ENCODE measurements around the gene RAC3. TPM values are rescaled to one million over a fixed set of nuclear protein-coding genes. Genes with fewer than 3 reads are reported as not detected.

Gene RAC3
- total and polyA plus RNA-seq, 2 donors, result 4.7 to 6.9 TPM

DNA sequence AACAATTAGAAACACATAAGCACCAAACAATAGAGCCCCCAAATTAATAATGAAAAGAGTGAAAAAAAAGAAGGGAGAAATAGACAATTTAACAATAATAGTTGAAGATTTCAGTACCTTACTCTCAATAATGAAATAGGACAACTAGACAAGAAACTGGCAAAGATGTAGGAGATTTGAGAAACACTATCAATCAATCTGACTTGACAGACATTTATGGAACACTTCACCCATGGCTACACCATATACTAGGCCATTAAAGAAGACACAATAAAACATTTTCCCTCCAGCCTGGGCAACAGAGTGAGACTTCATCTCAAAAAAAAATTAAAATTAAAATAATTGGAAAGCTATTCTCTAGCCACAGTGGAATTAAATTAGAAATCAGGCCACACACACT is 39.1 kb downstream of the RAC3 start:
- Histone ChIP-seq H3K27ac (ENCODE audit: low read depth in 1 of 2, low read length in 1 of 2) (no peak overlapping the region), H3K4me3 (ENCODE audit: low read length in 2 of 2) (no peak overlapping the region), H3K27me3 (ENCODE audit: control insufficient read depth in 2 of 2, insufficient read depth in 1 of 2, low read length in 1 of 2) (peaks cover 0 to 4% of the 10 kb centered on the region in 2 donors), H3K36me3 (ENCODE audit: control insufficient read depth in 2 of 2, insufficient read depth in 2 of 2, low read length in 1 of 2) (no peaks in the 10 kb centered on the region), H3K4me1 (ENCODE audit: control insufficient read depth in 2 of 2, insufficient read depth in 2 of 2, low read length in 2 of 2) (peaks cover 8% of the 10 kb centered on the region in 2 donors), H3K9me3 (ENCODE audit: control insufficient read depth in 2 of 2, insufficient read depth in 1 of 2, low read length in 1 of 2) (peaks cover 0 to 4% of the 10 kb centered on the region in 2 donors)
- DNase-seq (ENCODE audit: low read depth in 6 of 9, low spot score in 9 of 9), result no peak

DNA sequence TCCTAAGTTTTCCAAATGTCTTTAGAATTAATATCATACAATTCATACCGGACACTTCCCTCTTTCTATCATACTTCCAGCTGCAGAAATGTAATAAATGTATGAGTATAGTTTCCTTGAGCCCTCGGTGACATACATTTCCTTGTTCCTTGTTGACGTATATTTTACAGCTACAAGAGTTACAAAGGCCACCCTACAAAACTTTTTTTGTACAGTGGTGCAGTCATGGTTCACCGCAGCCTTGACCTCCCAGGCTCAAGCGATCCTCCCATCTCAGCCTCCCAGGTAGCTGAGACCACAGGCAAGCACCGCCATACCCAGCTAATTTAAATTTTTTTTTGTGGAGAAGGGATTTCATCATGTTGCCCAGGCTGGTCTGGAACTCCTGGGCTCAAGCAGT is 41.3 kb downstream of the RAC3 start:
- Histone ChIP-seq H3K27me3 (ENCODE audit: control insufficient read depth in 2 of 2, insufficient read depth in 1 of 2, low read length in 1 of 2) (peaks cover 0 to 4% of the 10 kb centered on the region in 2 donors), H3K36me3 (ENCODE audit: control insufficient read depth in 2 of 2, insufficient read depth in 2 of 2, low read length in 1 of 2) (peaks cover 0 to 3% of the 10 kb centered on the region in 2 donors), H3K9me3 (ENCODE audit: control insufficient read depth in 2 of 2, insufficient read depth in 1 of 2, low read length in 1 of 2) (no peaks in the 10 kb centered on the region), H3K4me3 (ENCODE audit: low read length in 2 of 2) (no peak overlapping the region), H3K27ac (ENCODE audit: low read depth in 1 of 2, low read length in 1 of 2) (no peak overlapping the region), H3K4me1 (ENCODE audit: control insufficient read depth in 2 of 2, insufficient read depth in 2 of 2, low read length in 2 of 2) (no peaks in the 10 kb centered on the region)
- DNase-seq (ENCODE audit: low read depth in 6 of 9, low spot score in 9 of 9), result no peak
- 93% methylated on average over 6 of the region's 6 CpGs for WGBS

DNA sequence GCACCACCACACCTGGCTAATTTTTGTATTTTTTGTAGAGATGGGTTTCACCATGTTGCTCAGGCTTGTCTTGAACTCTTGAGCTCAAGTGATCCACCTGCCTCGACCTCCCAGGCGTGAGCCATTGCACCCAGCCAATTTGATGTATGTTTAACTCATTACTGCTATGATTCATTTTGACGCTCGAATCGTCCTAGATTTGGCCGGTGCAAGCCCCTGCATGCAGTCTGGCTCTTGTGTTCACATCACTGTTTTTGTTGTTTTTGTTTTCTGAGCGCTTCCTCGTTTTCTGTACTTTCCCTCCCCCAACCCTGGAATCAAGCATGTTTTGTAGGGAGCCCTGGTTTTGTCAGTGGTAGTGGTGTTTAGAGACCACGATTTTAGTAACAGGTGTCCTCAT is 42.0 kb downstream of the RAC3 start:
- no peak overlapping the region for H3K4me3 ChIP-seq (ENCODE audit: low read length in 2 of 2)
- H3K27me3 ChIP-seq (ENCODE audit: control insufficient read depth in 2 of 2, insufficient read depth in 1 of 2, low read length in 1 of 2), result peaks cover 0 to 4% of the 10 kb centered on the region in 2 donors
- peaks cover 3 to 8% of the 10 kb centered on the region in 2 donors for H3K36me3 ChIP-seq (ENCODE audit: control insufficient read depth in 2 of 2, insufficient read depth in 2 of 2, low read length in 1 of 2)
- H3K27ac ChIP-seq (ENCODE audit: low read depth in 1 of 2, low read length in 1 of 2), result no peak overlapping the region
- WGBS, result 94% methylated on average over 9 of the region's 9 CpGs
- H3K9me3 ChIP-seq (ENCODE audit: control insufficient read depth in 2 of 2, insufficient read depth in 1 of 2, low read length in 1 of 2), result no peaks in the 10 kb centered on the region
- H3K4me1 ChIP-seq (ENCODE audit: control insufficient read depth in 2 of 2, insufficient read depth in 2 of 2, low read length in 2 of 2), result no peaks in the 10 kb centered on the region
- no peak for DNase-seq (ENCODE audit: low read depth in 6 of 9, low spot score in 9 of 9)

GRCh38 chr17:82076018-82076784 is 44.7 kb downstream of the RAC3 start:
- peaks cover 29 to 34% of the 10 kb centered on the region in 2 donors for H3K36me3 ChIP-seq (ENCODE audit: control insufficient read depth in 2 of 2, insufficient read depth in 2 of 2, low read length in 1 of 2)
- H3K4me3 ChIP-seq (ENCODE audit: low read length in 2 of 2), result no peak overlapping the region
- H3K9me3 ChIP-seq (ENCODE audit: control insufficient read depth in 2 of 2, insufficient read depth in 1 of 2, low read length in 1 of 2), result no peaks in the 10 kb centered on the region
- no peak for DNase-seq (ENCODE audit: low read depth in 6 of 9, low spot score in 9 of 9)
- H3K27ac ChIP-seq (ENCODE audit: low read depth in 1 of 2, low read length in 1 of 2), result no peak overlapping the region
- no peaks in the 10 kb centered on the region for H3K4me1 ChIP-seq (ENCODE audit: control insufficient read depth in 2 of 2, insufficient read depth in 2 of 2, low read length in 2 of 2)
- 90% methylated on average over 25 of the region's 25 CpGs for WGBS
- H3K27me3 ChIP-seq (ENCODE audit: control insufficient read depth in 2 of 2, insufficient read depth in 1 of 2, low read length in 1 of 2), result peaks cover 0 to 4% of the 10 kb centered on the region in 2 donors

DNA sequence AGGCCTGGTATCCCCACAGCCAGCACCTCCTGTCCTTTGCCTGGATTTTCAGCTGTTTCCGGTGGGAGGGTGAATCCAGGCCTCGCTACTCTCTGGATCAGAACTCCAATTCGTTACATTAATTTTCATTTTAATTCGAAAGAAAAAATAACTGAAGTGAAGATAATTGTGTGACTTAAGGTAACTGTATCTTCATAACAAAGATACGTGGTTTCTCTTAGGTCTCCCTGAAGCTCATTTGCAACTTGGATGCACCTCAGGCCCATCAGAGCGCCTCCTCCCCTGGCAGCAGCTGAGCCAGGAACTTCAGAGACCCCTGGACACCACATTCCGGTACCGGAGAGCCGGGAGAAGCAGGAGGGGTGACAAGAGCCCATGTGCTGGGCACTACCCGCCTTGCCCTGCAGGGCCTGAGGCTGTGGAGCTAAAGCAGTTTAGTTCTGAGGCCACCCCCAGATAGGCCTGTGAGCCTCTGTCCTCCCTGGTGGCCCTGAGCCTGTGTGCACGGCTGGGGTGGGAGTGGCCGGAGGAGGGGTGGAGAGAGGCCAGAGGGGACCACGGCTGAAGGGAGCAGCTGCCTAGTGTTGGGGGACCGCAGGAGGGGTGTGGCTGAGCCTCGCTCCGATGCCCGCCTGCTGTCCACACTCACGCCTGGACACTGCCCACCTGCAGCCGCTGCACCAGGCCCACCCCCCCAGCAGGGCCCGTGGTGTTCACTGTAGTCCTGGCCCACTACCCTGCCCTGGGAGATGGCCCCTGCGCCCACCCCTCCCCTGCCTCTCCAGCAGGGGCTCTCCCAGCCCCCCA is 45.5 kb downstream of the RAC3 start:
- Histone ChIP-seq H3K4me3 (ENCODE audit: low read length in 2 of 2) (no peak overlapping the region), H3K4me1 (ENCODE audit: control insufficient read depth in 2 of 2, insufficient read depth in 2 of 2, low read length in 2 of 2) (no peaks in the 10 kb centered on the region), H3K36me3 (ENCODE audit: control insufficient read depth in 2 of 2, insufficient read depth in 2 of 2, low read length in 1 of 2) (peaks cover 36 to 42% of the 10 kb centered on the region in 2 donors), H3K27me3 (ENCODE audit: control insufficient read depth in 2 of 2, insufficient read depth in 1 of 2, low read length in 1 of 2) (peaks cover 0 to 4% of the 10 kb centered on the region in 2 donors), H3K27ac (ENCODE audit: low read depth in 1 of 2, low read length in 1 of 2) (no peak overlapping the region), H3K9me3 (ENCODE audit: control insufficient read depth in 2 of 2, insufficient read depth in 1 of 2, low read length in 1 of 2) (no peaks in the 10 kb centered on the region)
- DNase-seq (ENCODE audit: low read depth in 6 of 9, low spot score in 9 of 9), result no peak
- 96% methylated on average over 21 of the region's 21 CpGs for WGBS

DNA sequence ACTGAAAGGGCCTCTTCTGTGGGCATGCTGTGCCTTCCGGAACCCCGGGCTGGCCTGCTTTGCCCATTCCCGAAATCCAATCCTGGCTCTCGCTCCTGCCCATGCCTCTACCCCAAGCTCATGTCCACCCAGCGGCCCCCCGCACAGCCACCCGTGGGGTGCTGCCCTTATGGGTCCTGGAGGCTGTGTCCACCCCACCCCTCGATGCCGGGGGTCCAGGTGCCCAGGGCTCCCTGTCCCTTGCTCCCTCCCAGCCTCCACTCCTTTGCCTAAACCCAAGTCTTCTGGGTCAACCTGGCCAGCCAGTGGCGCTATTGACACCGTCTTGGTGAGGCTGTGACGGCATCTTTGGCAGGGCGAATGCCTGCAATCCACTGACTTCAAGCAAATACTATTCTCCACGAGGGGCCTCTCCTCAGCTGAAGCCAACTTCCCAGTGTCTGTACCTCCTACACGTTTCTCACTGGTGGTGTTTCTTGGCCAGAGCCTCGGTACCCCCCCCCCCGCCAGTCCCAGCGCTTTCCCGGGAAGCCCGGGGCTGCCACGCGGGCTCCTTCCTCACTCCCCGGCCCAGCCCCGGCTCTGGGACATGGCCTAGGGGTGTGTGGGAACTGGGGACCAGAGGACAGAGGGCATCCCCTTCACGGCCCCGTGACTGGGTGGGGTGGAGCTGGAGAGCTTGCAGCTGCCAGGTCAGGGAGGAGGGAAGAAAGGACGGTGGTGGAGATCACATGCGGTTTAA is 46.3 kb downstream of the RAC3 start:
- Histone ChIP-seq H3K4me3 (ENCODE audit: low read length in 2 of 2) (no peak overlapping the region), H3K36me3 (ENCODE audit: control insufficient read depth in 2 of 2, insufficient read depth in 2 of 2, low read length in 1 of 2) (peaks cover 44 to 50% of the 10 kb centered on the region in 2 donors), H3K9me3 (ENCODE audit: control insufficient read depth in 2 of 2, insufficient read depth in 1 of 2, low read length in 1 of 2) (no peaks in the 10 kb centered on the region), H3K4me1 (ENCODE audit: control insufficient read depth in 2 of 2, insufficient read depth in 2 of 2, low read length in 2 of 2) (no peaks in the 10 kb centered on the region), H3K27me3 (ENCODE audit: control insufficient read depth in 2 of 2, insufficient read depth in 1 of 2, low read length in 1 of 2) (peaks cover 0 to 2% of the 10 kb centered on the region in 2 donors), H3K27ac (ENCODE audit: low read depth in 1 of 2, low read length in 1 of 2) (no peak overlapping the region)
- 92% methylated on average over 28 of the region's 28 CpGs for WGBS
- DNase-seq (ENCODE audit: low read depth in 6 of 9, low spot score in 9 of 9), result no peak

DNA sequence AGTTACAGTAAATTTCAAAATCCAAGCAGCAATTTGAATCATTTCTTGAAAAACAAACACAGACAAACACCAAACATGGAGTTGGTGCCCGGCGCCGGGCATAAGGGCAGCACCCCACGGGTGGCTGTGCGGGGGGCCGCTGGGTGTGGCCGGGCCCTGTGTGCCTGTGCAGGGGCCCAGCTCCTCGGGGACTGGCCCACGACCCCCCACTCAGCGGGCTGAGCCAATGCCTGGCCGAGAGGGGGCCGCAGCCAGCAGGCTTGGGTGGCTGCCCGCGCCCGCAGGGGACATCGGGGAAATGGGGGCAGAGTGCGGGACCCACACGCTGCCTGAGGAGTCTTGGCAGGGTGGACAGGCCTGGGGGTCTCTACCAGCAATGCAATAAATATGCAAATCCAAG is 47.0 kb downstream of the RAC3 start:
- Histone ChIP-seq H3K4me3 (ENCODE audit: low read length in 2 of 2) (no peak overlapping the region), H3K36me3 (ENCODE audit: control insufficient read depth in 2 of 2, insufficient read depth in 2 of 2, low read length in 1 of 2) (peaks cover 50 to 56% of the 10 kb centered on the region in 2 donors), H3K9me3 (ENCODE audit: control insufficient read depth in 2 of 2, insufficient read depth in 1 of 2, low read length in 1 of 2) (no peaks in the 10 kb centered on the region), H3K4me1 (ENCODE audit: control insufficient read depth in 2 of 2, insufficient read depth in 2 of 2, low read length in 2 of 2) (no peaks in the 10 kb centered on the region), H3K27ac (ENCODE audit: low read depth in 1 of 2, low read length in 1 of 2) (no peak overlapping the region), H3K27me3 (ENCODE audit: control insufficient read depth in 2 of 2, insufficient read depth in 1 of 2, low read length in 1 of 2) (no peaks in the 10 kb centered on the region)
- no peak for DNase-seq (ENCODE audit: low read depth in 6 of 9, low spot score in 9 of 9)
- 98% methylated on average over 18 of the region's 18 CpGs for WGBS

DNA sequence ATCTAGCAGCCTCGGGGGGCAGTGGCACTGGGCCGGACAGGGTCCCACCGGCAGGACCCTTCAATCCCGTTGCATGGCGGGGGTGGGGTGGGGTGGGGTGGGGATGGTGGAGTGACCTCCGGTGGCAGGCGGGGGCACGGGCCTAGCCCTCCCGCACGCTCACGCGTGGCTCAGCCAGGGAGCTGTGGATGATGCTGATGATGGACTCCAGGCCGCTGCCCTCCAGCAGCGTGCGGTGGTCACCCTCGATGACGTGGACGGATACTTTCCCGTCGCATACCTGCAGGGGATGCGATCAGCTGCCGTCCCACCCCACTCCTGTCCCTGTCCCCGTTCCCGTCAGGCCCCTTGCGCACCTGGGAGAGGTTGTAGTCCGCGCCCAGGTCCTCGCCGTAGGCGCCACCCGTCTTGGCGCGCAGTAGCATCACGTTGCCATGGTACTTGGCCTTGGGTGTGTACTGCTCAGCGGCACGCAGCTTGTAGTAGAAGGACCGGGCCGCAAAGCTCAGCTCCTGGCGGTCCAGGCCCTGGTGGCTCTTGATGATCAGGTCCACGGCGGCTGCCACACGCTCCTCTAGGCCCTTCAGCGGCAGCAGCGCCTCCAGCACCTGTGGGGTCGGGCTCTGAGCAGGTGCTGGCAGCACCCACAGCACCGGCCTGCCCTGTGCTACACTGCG is 47.7 kb downstream of the RAC3 start:
- peaks cover 56 to 63% of the 10 kb centered on the region in 2 donors for H3K36me3 ChIP-seq (ENCODE audit: control insufficient read depth in 2 of 2, insufficient read depth in 2 of 2, low read length in 1 of 2)
- no peaks in the 10 kb centered on the region for H3K9me3 ChIP-seq (ENCODE audit: control insufficient read depth in 2 of 2, insufficient read depth in 1 of 2, low read length in 1 of 2)
- WGBS, result 97% methylated on average over 47 of the region's 47 CpGs
- no peak overlapping the region for H3K27ac ChIP-seq (ENCODE audit: low read depth in 1 of 2, low read length in 1 of 2)
- no peak for DNase-seq (ENCODE audit: low read depth in 6 of 9, low spot score in 9 of 9)
- no peaks in the 10 kb centered on the region for H3K27me3 ChIP-seq (ENCODE audit: control insufficient read depth in 2 of 2, insufficient read depth in 1 of 2, low read length in 1 of 2)
- no peak overlapping the region for H3K4me3 ChIP-seq (ENCODE audit: low read length in 2 of 2)
- H3K4me1 ChIP-seq (ENCODE audit: control insufficient read depth in 2 of 2, insufficient read depth in 2 of 2, low read length in 2 of 2), result no peaks in the 10 kb centered on the region

Measured in thymus (tissue), 11 donors.